GM19023 (cell line): Measurements from ENCODE around the gene EXT2.

Experiments
- ATAC-seq: cut with Tn5 transposase; IDR thresholded peaks from one replicate; pipeline ENCODE4 v1.9.1; 2021; ENCODE audit warnings: mild to moderate bottlenecking, moderate library complexity; ENCODE audit not compliant: unreplicated experiment

EXT2 gene

DNA sequence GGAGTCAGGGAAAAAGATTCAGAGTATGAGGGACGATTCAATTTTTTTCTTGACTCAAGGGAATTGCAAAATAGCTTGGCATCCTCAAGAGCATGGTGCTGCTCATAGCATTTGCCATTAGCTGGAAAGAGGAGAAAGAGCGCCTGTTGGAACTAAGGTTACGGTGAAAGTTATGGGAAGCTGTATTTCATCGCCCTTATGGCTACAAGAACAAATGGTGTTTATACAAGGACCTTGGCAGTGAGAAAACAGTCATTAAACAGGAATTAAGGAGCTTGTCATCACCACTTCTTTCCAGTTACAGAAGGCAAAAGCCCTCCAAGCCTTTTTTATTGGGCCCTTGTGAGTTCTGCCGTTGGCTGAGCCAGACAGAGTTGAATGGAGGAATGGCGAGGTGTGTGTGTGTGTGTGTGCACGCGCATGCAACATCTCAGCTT is 140.3 kb downstream of the EXT2 start:
- no peak for ATAC-seq

DNA sequence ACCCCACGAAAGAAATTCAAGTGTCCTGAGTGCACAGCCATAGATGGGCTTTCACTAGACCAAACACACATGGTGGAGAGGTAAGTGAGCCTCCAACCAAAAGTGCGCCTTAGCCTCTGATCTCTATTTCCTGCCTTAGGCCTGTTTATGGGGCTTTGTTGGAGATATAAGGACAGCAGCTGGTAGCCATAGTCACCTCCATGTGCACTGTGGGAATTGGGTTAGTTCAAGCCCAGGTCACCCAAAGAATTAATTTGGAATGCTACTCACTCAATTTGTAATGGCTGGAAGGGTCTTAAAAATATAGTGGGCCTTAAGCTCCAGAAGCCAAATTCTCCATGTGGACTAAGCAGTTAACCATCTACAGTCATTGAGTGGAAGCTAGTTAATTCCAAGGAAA is 140.8 kb downstream of the EXT2 start:
- ATAC-seq, result no peak

DNA sequence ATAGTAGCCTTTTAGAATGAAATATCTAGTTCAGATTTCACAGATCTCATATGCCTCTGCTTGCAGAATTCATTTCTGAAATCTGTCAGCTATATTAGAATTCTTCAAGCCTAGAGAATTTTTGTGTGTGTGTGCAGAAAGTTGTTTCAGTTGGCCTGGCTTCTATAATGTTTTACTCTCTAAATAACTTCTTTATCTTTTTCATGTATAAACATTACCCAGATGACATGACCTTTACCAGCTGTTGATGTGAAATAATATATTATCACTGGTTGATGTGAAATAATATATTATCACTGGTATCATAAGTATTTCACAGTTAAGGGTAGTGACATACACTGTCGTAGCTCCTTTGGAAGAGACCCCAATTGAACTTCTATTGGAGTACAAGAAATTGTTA is 141.7 kb downstream of the EXT2 start:
- ATAC-seq, result no peak

DNA sequence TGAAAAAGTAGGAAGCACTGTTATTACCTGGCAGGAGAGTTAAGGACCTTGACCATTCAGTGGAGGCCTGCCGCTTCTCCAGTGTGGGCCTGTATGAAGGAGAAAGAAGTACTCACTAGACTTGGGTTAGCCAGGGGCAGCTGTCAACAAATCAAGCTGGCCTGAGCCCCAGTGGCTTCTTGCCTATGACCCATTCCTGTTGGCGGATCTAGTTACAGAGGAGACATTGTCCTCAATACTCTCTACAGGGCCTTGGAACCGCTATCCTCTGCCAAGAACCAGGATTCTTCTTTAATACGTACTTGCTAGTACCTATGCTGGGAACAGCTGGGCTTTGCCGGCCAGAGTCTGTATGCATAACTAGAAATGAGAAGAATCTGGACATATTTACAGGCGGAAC is 146.4 kb downstream of the EXT2 start:
- ATAC-seq, result no peak

DNA sequence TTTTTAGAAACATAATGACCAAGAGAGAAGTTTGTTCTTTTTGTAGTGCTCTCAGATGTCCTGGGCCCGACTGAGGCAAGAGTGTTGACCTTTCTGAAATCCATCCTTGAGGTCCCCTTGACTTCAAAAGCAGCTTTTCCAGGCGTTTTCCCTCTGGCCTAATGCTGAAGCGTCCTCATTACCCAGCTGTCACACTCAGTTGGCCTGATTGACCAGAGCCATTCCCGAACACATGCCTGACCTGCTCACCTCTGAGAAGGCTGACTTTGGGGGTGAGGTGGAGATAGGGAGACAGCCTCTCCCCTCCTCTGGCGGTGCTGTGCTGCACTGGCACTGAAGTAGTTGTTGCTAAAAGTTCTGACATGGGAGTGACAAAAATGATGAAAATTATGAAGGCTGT is 147.6 kb downstream of the EXT2 start:
- no peak for ATAC-seq

DNA sequence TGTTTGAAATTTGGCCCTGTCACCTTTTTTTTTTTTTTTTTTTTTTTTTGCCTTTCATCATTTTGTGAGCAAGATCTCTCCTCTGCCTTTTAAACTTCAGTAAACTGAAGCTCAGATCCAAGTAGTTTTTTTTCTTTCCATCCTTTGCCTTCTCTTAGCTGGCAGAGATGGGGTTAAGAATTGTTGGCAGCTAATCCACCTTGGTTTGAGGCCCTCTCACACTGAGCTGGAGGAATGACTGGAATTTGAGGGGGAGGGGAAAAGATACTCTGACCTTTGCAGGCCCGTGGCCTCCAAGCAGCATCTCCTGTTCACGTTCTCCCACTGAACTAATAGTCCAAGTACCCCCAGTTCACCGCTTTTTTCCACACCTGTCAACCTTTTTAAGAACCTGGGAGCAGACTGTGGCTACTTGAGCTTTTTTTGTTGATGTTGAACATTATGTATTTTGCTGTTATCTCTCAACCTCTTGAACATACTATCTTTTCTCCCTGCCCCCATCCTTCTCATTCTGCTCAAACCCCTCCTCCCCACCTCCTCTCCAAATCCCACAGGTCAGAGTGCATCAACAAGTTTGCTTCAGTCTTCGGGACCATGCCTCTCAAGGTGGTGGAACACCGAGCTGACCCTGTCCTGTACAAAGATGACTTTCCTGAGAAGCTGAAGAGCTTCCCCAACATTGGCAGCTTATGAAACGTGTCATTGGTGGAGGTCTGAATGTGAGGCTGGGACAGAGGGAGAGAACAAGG is 148.3 kb downstream of the EXT2 start:
- ATAC-seq, result no peak

DNA sequence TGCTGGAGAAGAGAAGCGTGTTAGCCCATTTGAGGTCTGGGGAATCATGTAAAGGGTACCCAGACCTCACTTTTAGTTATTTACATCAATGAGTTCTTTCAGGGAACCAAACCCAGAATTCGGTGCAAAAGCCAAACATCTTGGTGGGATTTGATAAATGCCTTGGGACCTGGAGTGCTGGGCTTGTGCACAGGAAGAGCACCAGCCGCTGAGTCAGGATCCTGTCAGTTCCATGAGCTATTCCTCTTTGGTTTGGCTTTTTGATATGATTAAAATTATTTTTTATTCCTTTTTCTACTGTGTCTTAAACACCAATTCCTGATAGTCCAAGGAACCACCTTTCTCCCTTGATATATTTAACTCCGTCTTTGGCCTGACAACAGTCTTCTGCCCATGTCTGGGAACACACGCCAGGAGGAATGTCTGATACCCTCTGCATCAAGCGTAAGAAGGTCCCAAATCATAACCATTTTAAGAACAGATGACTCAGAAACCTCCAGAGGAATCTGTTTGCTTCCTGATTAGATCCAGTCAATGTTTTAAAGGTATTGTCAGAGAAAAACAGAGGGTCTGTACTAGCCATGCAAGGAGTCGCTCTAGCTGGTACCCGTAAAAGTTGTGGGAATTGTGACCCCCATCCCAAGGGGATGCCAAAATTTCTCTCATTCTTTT is 149.3 kb downstream of the EXT2 start:
- ATAC-seq, result no peak

DNA sequence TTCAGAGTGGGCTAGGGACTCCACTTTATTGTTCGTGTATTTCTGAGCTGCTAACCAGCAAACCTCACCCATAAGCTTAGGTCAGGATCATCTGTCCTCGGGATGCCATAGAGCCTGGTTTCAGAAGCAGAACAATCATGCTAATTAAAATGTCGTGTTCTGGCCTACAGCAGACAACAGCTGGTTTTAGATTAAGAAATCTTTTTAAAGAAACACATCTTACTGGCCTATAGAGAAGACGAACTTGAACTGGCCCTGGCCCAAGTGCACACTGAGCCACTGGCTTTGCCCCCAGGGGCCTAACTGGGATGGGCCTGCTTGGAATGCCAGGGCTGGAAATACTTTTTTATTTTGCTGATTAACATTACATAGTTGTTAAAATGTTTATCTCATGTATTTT is 151.2 kb downstream of the EXT2 start:
- no peak for ATAC-seq

DNA sequence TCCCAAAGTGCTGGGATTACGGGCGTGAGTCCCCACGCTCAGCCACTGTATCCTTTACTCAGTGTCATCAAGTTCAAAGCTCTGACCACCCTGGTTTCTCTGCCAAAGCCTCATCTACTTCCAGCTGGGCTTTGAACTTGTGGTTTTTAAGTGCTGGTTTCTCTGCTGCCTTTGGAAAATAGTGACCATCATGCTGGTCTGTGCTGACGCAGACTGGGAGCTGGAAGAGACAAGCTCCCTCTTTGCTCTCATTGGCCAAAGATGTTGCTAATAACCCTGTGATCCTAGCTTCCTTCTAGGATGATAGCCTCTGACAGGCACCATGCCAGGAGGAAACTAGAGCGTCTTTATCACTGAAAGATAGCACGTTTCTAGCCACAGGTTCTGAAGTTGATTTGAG is 152.0 kb downstream of the EXT2 start:
- no peak for ATAC-seq

DNA sequence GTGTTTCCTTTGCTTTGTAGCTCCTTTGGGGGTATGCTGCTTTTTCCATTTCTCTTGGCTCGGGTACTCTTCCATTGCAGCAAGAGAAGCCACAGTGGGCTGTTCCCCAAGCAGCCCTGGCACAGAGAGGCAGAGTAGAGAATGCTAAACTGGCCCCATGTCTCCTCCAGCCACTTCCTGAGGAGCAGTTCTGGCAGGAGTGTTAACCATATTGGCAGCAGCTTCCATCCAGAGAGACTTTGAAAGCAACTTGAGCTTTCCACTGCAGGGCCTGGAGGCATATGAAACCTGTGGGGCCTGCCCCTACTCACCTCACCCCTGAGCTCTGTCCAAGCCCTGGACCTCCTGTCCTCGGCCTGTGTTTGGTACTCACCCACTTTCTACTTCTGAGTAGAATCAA is 152.6 kb downstream of the EXT2 start:
- no peak for ATAC-seq

DNA sequence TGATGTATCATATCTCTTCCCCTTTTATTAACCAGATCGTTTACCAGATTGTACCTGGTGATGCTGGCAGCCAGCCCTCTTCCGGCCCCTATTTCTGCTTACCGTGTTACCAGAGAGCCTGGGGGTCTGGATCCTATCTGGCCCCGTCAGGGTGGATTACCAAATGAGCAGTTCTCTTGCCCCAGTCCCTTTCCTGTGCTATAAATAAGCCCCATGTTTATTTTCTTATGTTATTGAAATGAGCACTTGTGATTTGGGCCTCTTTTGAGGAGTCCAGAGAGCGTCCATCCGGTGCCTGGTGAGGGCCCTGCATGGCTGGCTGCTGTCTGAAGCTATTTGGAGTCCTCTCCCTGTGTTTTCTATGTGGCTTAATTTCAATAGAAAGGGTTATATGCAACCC is 154.9 kb downstream of the EXT2 start:
- no peak for ATAC-seq

DNA sequence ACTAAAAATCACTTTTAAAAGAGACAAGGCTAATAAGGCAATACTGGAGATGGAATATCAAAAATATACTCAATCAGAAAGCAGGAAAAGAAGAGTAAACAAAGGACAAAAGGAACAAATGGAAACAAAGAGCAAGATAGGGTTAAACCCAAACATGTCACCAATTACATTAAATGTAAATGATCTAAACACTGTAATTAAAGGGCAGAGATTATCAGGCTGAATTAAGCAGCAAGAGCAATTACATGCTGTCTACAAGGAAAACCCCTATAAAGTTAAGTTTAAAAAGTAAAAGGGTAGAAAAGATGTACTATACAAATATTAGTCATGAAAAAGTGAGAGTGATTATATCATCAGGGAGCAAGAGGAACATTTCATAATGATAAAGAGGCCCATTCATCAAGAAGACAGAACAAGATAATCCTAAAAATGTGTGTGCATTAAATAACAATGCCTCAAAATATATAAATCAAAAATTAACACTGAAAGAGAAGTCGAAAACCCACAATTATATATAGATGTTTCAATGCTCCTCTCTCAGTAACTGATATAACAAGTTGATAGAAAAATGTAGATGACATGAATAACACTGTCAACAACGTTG is 157.6 kb downstream of the EXT2 start:
- no peak for ATAC-seq

DNA sequence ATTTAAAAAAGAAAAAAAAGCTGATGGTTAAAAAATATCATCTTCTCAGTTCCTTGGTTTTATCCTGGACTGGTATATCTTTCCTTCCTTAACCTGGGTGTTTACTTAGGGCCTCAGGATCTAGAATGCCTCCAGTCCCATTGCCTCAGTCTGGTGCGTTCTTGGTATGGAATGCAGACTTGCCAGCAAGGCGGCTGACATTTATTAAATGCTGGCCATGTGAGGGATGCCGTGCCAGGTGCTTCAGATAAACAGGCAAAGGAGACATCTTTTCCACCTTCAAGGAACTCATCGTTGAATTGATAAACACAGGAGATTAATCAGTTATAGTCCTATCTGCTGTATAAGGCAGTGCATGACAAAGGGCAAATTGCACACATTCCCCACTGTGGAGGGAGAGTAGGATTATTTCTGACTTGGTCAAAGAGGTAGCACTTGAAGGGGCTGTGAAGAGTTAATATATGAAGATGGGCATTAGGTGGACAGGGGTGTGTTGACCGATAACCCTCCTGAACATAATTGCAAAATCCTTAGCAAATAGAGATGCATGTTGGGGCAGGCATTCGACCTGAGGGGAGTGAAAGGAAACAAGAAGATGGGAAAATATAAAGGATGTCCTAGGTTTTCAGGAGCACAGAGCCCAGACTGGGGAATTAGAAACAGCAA is 160.1 kb downstream of the EXT2 start:
- ATAC-seq, result no peak

DNA sequence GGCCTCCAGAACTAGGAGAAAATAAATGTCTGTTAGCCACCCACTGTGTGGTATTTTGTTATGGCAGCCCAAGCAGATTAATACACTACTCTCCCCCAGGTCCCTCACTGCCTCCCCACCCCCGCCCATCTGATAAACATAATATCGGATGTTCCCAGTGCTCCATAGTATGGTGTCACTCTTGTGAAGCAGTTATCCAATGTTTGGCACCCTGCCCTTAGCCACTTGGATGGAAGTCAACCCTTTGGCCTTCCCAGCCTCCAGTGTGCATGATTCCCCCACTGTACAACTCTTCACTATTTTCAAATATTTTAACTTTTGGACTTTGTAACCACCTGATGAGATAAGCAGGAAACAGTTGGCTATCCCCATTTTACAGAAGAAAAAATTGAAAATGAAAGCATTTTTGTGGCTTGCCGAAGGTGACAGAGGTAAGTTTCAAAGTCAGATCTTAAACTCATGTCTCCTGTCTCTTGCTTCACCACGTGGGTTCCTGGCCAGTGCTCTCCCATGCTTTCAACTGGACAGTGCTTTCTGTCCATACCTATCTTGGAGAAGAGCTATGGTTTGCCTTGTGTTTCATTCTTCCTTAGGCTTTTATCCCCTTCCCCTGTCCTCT is 161.3 kb downstream of the EXT2 start:
- no peak for ATAC-seq

DNA sequence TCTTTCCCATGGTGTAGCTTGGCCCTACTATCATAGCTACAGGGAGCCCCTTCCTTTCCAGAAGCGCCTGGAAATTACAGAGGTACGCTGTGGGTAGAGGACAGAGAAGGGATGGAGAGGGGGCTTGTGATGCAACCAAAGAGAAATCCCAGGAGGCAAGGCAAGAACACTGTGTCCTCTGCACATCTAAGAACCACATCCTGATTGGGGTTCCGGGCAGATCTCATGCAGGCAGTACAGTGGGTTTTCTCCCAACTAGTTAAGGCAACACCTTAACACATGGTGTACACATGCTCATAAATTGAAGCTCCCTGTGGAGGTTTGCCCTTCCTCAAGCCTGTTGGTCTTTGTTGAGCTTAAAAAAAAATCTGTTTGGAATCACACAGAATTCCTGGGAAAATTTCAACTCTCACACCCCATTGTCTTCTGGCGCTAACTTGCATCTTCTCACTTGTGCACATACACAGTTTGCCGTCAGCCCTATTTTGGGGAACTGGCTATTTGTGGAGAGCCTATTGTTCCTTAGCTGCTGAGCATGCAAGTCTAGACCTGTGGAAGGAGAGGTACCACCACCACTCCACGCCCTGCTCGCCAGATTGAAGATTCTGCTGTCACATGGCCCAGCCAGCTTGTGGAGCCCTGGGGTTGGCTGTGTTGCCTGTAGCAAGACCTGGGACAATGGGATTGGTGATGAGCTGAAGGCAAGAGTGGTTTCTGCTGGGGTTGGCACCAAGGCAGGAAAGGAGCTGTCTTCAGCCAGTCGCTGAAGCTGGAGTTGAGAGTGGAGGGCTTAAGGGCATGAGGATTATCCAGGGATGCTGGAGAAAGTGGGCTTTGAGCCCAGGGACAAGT is 162.1 kb downstream of the EXT2 start:
- no peak for ATAC-seq

DNA sequence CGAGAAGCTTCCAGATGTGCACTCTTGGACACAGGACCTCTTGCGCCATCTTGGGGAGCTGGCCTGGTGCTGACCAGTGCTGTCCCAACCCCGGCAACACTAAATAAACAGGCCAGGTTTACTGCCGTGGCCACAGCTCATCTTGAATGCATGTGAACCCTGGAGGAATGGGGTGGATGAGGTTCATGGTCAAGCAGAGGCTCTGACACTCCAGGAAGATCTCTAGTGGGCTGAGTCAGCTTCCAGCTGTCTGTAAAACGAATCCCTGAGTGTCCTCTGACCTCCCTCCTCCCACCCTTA is 162.7 kb downstream of the EXT2 start:
- no peak for ATAC-seq

DNA sequence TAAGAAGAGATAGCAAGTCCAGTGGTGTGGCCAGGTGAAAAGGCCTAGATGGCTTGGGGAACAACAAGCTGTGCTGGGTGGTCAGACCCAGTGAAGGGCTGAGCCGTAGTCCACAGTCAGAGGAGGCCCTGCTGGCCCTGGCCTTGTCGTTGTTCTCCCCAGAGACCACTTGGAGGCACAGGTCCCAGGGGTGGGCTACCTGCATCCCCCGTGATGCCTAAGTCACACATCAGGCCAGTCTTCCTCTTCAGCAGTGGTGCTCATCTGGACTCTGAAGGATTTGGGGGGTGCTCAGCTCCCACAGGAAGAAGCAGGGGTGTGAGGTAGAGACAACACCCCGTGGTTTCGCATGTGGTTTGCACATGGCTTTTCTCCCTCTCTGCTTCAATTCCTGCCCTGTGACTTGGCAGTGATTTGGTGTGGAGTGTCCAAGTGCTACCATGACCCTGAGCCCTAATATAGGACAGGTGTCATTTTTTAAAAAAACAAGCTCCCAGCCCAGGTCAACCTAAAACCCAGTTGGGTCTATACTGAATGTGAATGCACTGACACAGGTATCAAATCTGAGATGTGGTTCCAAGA is 163.5 kb downstream of the EXT2 start:
- no peak for ATAC-seq

DNA sequence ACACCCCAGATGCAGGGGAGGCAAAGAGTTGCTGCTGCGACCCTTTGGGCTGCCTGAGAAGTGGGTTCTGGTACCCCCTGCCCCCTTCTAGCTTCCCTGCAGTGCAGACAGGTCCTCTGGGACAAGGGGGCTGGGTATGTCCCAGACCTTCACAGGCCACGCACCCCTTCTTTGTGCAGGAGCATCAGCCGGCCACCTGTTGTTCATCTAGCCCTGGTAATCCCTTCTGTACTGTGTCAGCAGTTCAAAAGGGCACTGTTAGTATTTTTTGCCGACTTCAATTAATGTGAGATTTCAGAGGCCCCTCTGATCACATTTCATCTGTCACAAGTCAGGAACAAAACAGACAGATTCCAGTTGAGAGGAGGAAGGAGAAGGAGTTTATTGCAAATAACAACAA is 164.6 kb downstream of the EXT2 start:
- no peak for ATAC-seq

DNA sequence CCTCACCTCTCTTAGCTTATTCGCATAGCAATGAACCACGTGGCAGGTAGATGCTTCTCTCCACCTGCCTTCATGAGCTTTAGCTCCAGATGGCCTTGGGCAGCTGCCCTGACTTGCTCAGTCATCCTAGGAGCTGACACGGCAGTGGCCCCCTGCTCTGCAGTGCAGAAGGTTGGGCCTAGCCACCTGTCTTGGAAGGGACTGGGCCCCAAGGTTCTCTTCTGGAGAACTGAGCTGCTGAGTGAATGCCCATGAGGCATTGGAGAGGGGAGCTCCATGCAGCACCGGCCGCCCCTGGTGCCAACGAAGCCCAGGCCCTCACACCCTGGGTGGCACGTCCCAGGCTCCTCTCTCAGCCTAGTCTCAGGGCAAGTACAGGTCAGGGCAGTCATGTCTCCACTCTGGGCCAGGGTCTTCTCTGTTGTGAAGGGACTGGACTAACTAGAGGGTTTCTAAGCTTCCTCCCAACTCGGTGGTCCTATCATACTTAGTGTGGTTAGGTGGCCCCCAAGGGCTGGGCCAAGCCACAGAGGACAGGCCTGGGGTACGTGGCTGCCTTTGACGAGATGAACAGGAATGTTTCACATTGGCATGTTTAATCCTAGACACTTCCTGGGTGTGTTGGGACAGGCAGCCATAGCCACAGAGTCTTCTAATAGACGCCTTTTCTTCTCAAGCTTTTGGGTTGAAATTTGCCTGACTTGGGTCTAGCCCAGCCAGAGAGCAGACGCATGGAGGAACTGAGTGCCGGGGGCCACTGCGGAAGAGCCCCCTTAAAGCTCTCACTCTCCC is 166.5 kb downstream of the EXT2 start:
- no peak for ATAC-seq
